ENCODE results near the gene ELFN2. TPM values are rescaled to one million over a fixed set of nuclear protein-coding genes. Genes with fewer than 3 reads are reported as not detected.

ELFN2 gene
- total RNA-seq, 1 donor from 2014 or later = 0.36 TPM

- Mint-ChIP-seq H3K4me1 (ENCODE audit: low read depth) (peaks cover 5% of the 10 kb centered on the region), H3K9me3 (ENCODE audit: low read depth) (no peaks in the 10 kb centered on the region), H3K27ac (no peak overlapping the region), H3K27me3 (peaks cover 30% of the 10 kb centered on the region), H3K36me3 (ENCODE audit: insufficient read depth) (no peaks in the 10 kb centered on the region), H3K4me3 (ENCODE audit: low read depth) (no peak overlapping the region)
- no peak for DNase-seq (ENCODE audit: low spot score, unreplicated experiment)
- TF ChIP-seq CTCF (IDR thresholded peaks at IDR 0.05; ENCODE audit: unreplicated experiment) = no peak
These were observed 30.1 kb downstream of the ELFN2 start for GRCh38 chr22:37397226-37397625.

GRCh38 chr22:37396488-37397084 is 30.7 kb downstream of the ELFN2 start:
- H3K27me3 Mint-ChIP-seq = peaks cover 33% of the 10 kb centered on the region
- no peak overlapping the region for H3K4me3 Mint-ChIP-seq (ENCODE audit: low read depth)
- H3K4me1 Mint-ChIP-seq (ENCODE audit: low read depth) = peaks cover 3% of the 10 kb centered on the region
- H3K9me3 Mint-ChIP-seq (ENCODE audit: low read depth) = no peaks in the 10 kb centered on the region
- TF ChIP-seq CTCF (IDR thresholded peaks at IDR 0.05; ENCODE audit: unreplicated experiment) = no peak
- H3K36me3 Mint-ChIP-seq (ENCODE audit: insufficient read depth) = no peaks in the 10 kb centered on the region
- H3K27ac Mint-ChIP-seq = peak overlapping the region; percentile 2
- no peak for DNase-seq (ENCODE audit: low spot score, unreplicated experiment)

- Mint-ChIP-seq H3K4me1 (ENCODE audit: low read depth) (no peaks in the 10 kb centered on the region), H3K4me3 (ENCODE audit: low read depth) (no peak overlapping the region), H3K36me3 (ENCODE audit: insufficient read depth) (no peaks in the 10 kb centered on the region), H3K27me3 (peaks cover 33% of the 10 kb centered on the region), H3K27ac (peak overlapping the region; percentile 21), H3K9me3 (ENCODE audit: low read depth) (no peaks in the 10 kb centered on the region)
- no peak for TF ChIP-seq CTCF (IDR thresholded peaks at IDR 0.05; ENCODE audit: unreplicated experiment)
- DNase-seq (ENCODE audit: low spot score, unreplicated experiment) = no peak
These were observed 32.9 kb downstream of the ELFN2 start for GRCh38 chr22:37394341-37394740.

GRCh38 chr22:37393746-37394145 is 33.5 kb downstream of the ELFN2 start:
- Mint-ChIP-seq H3K36me3 (ENCODE audit: insufficient read depth) (no peaks in the 10 kb centered on the region), H3K27ac (no peak overlapping the region), H3K4me3 (ENCODE audit: low read depth) (no peak overlapping the region), H3K4me1 (ENCODE audit: low read depth) (no peaks in the 10 kb centered on the region), H3K27me3 (peaks cover 31% of the 10 kb centered on the region), H3K9me3 (ENCODE audit: low read depth) (no peaks in the 10 kb centered on the region)
- TF ChIP-seq CTCF (IDR thresholded peaks at IDR 0.05; ENCODE audit: unreplicated experiment) = no peak
- no peak for DNase-seq (ENCODE audit: low spot score, unreplicated experiment)

GRCh38 chr22:37392721-37393328 is 34.5 kb downstream of the ELFN2 start:
- Mint-ChIP-seq H3K36me3 (ENCODE audit: insufficient read depth) (no peaks in the 10 kb centered on the region), H3K27me3 (peaks cover 29% of the 10 kb centered on the region), H3K9me3 (ENCODE audit: low read depth) (no peaks in the 10 kb centered on the region), H3K4me3 (ENCODE audit: low read depth) (no peak overlapping the region), H3K27ac (no peak overlapping the region), H3K4me1 (ENCODE audit: low read depth) (peaks cover 2% of the 10 kb centered on the region)
- TF ChIP-seq CTCF (IDR thresholded peaks at IDR 0.05; ENCODE audit: unreplicated experiment) = no peak
- no peak for DNase-seq (ENCODE audit: low spot score, unreplicated experiment)

Measured in progenitor cell of endocrine pancreas (in vitro differentiated cells).